ENCODE results near the gene ADH1B.

Gene ADH1B

DNA sequence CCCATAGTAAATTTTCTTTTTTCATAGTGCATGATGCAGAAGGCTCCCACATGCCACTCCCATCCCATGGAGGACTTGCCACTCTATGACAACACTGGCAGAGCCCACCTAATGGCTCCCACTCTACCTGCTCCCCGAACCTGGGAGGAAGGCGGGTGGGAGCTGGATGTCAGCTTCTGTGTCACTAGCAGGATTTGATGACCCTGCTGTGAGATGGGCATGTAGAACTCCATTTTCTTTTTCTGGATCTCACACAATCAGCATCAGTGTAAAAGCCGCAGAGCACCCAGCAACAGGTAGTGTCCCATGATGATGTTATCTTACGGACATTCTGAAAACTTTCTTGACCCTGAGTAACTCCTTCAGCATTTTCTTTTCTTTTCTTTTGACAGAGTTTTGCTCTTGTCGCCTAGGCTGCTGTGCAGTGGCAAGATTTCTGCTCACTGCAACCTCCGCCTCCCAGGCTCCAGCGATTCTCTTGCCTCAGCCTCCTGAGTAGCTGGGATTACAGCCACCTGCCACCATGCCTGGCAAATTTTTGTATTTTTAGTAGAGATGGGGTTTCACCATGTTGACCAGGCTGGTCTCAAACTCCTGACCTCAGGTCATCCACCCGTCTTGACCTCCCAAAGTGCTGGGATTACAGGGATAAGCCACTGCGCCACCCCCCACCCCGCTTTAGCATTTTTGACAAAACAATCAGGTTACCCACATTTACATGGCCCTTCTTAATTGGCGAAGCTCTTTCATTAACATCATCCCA is 15.4 kb downstream of the ADH1B start:
- Histone ChIP-seq H3K27me3 (no peaks in the 10 kb centered on the region), H3K4me3 (no peak overlapping the region), H3K4me1 (peaks cover 0 to 12% (median 5%) of the 10 kb centered on the region in 4 donors), H3K27ac (peak overlapping the region in 1 of 2 donors; percentile 5), H3K36me3 (peaks cover 6 to 25% (median 9%) of the 10 kb centered on the region in 3 donors), H3K9me3 (no peaks in the 10 kb centered on the region)
- peak; percentile 71 to 79 for DNase-seq
- intact Hi-C loops (cut with DNase I; ENCODE audit: low total_unique reads), result loop anchor here (10.0 kb wide), 1 partner anchor 61 kb away; no protein-coding TSS in a partner anchor
- TF ChIP-seq, protein P1, sequence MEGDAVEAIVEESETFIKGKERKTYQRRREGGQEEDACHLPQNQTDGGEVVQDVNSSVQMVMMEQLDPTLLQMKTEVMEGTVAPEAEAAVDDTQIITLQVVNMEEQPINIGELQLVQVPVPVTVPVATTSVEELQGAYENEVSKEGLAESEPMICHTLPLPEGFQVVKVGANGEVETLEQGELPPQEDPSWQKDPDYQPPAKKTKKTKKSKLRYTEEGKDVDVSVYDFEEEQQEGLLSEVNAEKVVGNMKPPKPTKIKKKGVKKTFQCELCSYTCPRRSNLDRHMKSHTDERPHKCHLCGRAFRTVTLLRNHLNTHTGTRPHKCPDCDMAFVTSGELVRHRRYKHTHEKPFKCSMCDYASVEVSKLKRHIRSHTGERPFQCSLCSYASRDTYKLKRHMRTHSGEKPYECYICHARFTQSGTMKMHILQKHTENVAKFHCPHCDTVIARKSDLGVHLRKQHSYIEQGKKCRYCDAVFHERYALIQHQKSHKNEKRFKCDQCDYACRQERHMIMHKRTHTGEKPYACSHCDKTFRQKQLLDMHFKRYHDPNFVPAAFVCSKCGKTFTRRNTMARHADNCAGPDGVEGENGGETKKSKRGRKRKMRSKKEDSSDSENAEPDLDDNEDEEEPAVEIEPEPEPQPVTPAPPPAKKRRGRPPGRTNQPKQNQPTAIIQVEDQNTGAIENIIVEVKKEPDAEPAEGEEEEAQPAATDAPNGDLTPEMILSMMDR (IDR thresholded peaks at IDR 0.05), result no peak

DNA sequence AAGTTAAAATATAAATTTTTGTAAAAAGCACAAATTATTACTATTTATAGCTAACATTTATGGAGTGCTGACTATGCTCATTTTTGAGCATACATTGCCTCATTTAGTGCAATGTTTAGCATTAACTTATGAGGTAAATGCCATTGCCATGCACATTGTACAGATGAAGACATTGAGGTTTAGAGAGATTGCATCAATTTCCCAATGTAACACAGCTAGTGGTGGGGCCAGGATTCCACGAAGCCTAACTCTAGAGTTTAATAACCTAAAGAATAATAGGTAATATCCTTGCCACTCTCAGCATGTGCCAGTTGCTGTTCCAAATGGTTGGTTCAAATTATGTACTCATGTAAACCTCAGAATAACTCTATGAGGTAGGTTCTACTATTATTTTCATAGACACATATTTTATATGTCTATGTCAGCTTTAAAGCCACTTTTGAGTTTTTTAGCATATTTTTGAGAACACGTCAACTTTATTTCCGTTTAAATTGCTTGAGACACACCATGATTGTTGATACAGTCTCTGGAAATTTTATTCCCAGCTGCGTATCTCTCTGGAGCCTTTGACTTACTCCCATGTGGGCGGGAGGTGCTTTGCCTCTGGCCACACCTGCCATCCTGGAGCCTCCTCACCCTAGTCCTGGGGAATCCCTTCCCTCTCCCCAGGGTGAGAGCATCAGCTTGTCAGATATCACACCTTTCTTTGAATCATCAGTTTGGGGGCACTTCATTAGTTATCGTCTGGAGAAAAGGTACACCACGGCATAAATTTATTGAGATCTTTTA is 19.6 kb downstream of the ADH1B start:
- H3K4me1 ChIP-seq, result peaks cover 0 to 26% (median 13%) of the 10 kb centered on the region in 4 donors
- no peaks in the 10 kb centered on the region for H3K9me3 ChIP-seq
- no peak overlapping the region for H3K4me3 ChIP-seq
- peak overlapping the region; percentile 69 for H3K27ac ChIP-seq
- no peaks in the 10 kb centered on the region for H3K36me3 ChIP-seq
- no peak for DNase-seq
- intact Hi-C loops (cut with DNase I; ENCODE audit: low total_unique reads), result loop anchor here (10.0 kb wide), 1 partner anchor 57 kb away; no protein-coding TSS in a partner anchor
- TF ChIP-seq, protein P1 (IDR thresholded peaks at IDR 0.05), result no peak
- H3K27me3 ChIP-seq, result no peaks in the 10 kb centered on the region

DNA sequence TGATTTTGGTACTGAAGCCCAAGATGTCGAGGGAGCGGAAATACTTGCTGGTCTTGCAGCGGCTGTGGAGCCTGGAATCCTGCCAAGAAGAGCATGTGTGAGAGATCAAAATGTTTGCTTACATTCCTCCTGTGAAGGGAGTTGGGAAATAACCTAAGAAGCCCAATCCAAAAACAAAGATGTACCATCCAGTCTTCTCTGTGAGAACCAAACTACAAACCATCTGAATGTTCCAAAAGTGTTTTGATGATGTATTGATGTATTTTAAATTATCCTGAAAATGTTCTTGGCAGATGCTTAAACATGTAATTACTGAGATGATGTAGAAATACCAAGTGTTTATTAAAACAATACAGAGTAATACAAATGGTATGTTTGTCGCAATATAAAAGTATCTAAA is 20.3 kb downstream of the ADH1B start:
- peak overlapping the region; percentile 69 for H3K27ac ChIP-seq
- intact Hi-C loops (cut with DNase I; ENCODE audit: low total_unique reads), result loop anchor here (10.0 kb wide), 1 partner anchor 56 kb away; no protein-coding TSS in a partner anchor
- DNase-seq, result peak; percentile 93

DNA sequence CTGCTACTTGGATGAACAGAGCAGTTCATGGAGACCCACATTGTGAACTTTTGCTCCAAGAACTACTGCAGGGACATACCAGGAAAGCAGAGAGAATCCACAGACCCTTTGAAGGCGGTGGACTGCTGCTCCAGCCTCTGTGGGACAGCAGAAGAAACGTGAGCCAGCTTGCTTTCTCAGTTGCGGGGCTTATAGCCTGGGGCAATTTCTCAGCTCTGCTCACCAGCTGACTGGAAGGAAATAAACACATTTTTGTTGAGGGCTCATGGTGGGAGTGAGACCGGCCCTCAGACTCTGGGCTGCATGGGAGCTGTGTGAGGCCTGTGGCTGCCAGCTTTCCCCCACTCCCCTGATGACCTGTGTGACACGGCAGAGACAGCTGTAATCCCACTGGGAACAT is 27.8 kb downstream of the ADH1B start:
- peaks cover 0 to 6% (median 0%) of the 10 kb centered on the region in 3 donors for H3K9me3 ChIP-seq
- no peaks in the 10 kb centered on the region for H3K4me1 ChIP-seq
- H3K36me3 ChIP-seq, result no peaks in the 10 kb centered on the region
- no peak overlapping the region for H3K27ac ChIP-seq
- intact Hi-C loops (cut with DNase I; ENCODE audit: low total_unique reads), result no loop called here
- H3K4me3 ChIP-seq, result no peak overlapping the region
- no peak for DNase-seq
- TF ChIP-seq, protein P1 (IDR thresholded peaks at IDR 0.05), result no peak
- no peaks in the 10 kb centered on the region for H3K27me3 ChIP-seq

More for the DNA sequence above, 20.3 kb downstream of the ADH1B start:
- peaks cover 0 to 26% (median 13%) of the 10 kb centered on the region in 4 donors for H3K4me1 ChIP-seq
- no peaks in the 10 kb centered on the region for H3K9me3 ChIP-seq
- no peak overlapping the region for H3K4me3 ChIP-seq
- TF ChIP-seq, protein P1 (IDR thresholded peaks at IDR 0.05), result no peak
- H3K36me3 ChIP-seq, result no peaks in the 10 kb centered on the region
- no peaks in the 10 kb centered on the region for H3K27me3 ChIP-seq

DNA sequence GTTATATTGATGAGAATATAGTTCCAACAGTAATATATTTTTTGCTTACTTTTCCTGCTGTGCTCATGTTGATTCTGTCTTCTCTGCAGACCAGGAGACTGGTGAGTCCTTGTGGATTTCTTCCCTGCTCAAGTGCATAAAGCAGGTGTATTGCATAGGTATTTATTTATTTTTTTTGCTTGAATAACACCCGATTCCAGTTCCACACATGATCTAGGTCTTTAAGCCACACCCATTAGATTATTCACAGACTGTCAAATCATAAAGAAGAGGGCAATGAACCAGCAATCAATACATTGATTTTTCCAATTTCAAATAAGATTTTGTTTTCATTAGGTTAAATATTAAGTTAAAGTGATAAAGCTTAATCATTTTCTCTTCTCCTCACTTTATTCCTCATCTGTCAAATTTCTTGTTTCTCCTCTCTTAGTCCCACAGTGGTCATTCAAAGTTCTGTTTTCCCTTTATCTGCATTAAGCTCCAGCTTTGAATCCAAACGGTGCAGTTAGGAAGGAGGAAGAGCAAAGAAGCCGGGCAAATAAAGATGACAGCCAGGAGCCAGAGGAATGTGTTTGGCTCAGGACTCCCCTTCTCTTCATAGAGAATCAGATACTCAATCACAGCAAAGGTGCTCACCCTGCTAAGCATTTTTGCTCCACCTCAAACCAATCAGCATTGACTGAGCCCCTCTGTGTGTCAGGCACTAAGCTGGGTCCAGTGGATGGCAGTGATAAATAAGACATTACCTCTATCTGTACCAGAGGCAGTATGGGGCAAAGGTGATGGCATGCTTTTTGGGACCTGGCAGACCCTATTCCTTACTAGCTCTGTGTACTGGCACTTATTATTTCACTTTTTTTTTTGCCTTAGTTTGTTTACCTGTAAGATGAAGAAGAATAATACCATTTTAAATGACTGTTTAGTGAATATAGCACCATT is 30.1 kb downstream of the ADH1B start, which contains the start of gene ADH1A:
TSS of gene ADH1A (minus strand) at position 138 of the 939 bp plus-strand sequence. CDS start at position 67, 71 bp downstream.
- TF ChIP-seq, protein P1 (IDR thresholded peaks at IDR 0.05), result no peak
- H3K4me1 ChIP-seq, result no peaks in the 10 kb centered on the region
- H3K4me3 ChIP-seq, result no peak within 1 kb of the TSS
- no peak within 1 kb of the TSS for H3K27ac ChIP-seq
- intact Hi-C loops (cut with DNase I; ENCODE audit: low total_unique reads), result no loop called here
- H3K36me3 ChIP-seq, result no peaks in the 10 kb centered on the region
- DNase-seq, result no peak
- H3K27me3 ChIP-seq, result no peaks in the 10 kb centered on the region
- peaks cover 0 to 6% (median 0%) of the 10 kb centered on the region in 3 donors for H3K9me3 ChIP-seq

Data from tibial artery (tissue), 4 donors.